Measurements from ENCODE around the gene TMEM127.
A peak's percentile ranks its signal among the peaks of the same experiment; 100 is the strongest.
"Not testable (repeated sequence)": the region's sequence is repeated elsewhere in the genome, so short reads cannot be mapped to it uniquely, and the experiment has no call there.

The TMEM127 gene

DNA sequence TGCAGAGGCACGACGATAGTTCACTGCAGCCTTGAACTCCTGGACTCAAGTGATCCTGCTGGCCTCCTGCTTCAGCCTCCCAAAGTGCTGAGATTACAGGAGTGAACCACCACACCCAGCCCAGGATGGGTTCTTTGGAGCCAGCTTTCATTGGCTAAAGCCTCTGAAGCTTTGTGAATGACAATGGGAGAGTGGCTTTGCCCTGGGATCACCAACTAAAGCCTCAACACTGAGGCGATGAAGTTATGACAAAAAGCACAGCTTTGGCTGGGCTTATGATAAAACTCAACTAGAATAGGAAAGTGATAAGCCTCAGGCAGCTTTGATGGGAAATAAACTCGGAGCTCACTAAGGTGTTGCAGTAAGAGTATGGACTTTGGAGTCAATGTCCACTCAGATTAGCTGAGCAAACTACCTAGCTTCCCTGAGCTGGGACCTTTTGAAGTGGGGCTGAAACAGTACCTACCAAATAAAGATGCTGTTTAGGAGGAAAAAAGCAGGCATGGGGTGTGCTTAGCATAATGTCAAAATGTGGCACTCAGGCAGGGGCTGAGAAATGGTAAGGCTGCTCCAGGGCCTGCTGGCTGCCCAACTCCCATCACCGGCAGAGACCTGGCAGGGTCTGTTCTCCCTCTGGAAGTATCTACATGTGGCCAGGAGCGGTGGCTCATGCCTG is 4.3 kb downstream of the TMEM127 start:
- H3K4me1 ChIP-seq: peaks cover 6% of the 10 kb centered on the region; the same call in 1 of the 2 replicates
- no peaks in the 10 kb centered on the region for H3K9me3 ChIP-seq
- TF ChIP-seq, protein P1, sequence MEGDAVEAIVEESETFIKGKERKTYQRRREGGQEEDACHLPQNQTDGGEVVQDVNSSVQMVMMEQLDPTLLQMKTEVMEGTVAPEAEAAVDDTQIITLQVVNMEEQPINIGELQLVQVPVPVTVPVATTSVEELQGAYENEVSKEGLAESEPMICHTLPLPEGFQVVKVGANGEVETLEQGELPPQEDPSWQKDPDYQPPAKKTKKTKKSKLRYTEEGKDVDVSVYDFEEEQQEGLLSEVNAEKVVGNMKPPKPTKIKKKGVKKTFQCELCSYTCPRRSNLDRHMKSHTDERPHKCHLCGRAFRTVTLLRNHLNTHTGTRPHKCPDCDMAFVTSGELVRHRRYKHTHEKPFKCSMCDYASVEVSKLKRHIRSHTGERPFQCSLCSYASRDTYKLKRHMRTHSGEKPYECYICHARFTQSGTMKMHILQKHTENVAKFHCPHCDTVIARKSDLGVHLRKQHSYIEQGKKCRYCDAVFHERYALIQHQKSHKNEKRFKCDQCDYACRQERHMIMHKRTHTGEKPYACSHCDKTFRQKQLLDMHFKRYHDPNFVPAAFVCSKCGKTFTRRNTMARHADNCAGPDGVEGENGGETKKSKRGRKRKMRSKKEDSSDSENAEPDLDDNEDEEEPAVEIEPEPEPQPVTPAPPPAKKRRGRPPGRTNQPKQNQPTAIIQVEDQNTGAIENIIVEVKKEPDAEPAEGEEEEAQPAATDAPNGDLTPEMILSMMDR (IDR thresholded peaks at IDR 0.05; ENCODE audit: low read depth, low read length): no peak
- DNase-seq: no peak
- H3K36me3 ChIP-seq: no peaks in the 10 kb centered on the region; the same call in 1 of the 2 replicates
- no peak overlapping the region for H3K4me3 ChIP-seq (ENCODE audit: low read depth, low read length)
- H3K27me3 ChIP-seq: no peaks in the 10 kb centered on the region

DNA sequence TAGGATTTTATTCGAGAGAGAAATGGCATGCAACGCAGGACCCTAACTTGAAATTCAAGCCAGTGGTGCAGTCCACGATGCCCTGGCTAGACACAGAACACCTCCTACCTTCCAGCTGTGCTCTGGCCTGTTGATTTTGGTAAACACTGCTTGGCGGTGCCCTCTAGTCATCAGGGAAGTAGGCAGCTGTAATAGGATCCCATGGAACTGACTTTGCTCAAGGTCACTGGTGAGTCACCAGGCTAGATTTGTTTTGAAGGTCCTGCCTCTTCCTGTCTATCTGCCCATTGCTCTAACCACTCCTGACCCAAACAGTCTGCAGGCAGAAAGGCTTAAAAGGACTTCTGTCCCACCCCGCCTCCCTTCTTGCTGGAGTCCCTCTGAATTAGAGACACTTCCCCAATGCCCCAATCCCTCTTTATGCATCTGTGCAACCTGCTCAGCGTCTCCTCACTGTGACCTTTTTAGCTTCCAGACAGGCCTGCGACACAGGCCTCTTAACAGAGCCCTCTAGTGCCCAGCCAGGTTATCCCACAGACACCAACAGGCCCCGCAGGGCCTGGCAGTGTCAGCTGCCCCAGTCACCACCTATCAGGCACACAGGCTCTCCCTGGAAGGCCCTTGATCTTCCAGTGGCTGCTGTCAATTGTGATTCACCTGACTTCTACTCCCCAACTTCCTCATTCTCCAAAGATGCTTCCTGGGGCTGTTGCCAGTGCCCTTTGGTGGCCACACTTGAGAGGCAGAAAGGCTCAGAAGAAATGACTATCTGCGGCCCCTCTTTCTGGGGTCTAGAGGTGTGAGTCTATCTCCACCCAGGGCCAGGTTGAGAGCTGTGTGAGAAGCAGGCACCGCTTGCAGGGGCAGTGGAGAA is 5.2 kb downstream of the TMEM127 start:
- Histone ChIP-seq H3K4me3 (ENCODE audit: low read depth, low read length) (no peak overlapping the region), H3K36me3 (no peaks in the 10 kb centered on the region), H3K4me1 (peaks cover 6% of the 10 kb centered on the region; the same call in 1 of the 2 replicates), H3K9me3 (no peaks in the 10 kb centered on the region), H3K27me3 (no peaks in the 10 kb centered on the region)
- TF ChIP-seq, protein P1 (IDR thresholded peaks at IDR 0.05; ENCODE audit: low read depth, low read length): peak; percentile 58
- peak; percentile 67 for DNase-seq

DNA sequence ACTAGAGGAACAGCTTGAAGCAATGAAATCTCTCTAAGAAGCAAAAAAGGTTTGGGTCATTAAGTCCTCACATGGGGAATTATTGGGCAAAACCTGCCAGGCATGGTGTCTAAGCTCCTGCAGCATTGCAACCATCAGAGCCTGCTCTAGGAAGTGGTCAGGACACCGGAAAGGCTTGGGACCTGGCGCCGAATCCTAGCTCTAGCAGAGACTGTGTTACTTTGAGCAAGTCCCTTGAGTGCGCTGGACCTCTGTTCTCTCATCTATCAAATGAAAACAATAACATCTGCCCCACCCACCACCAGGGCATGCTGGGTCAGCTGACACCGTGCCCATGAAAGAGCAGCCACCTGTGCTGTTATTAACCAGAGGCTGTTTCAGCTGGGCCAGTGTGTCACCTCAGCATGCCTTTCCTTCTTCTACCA is 6.3 kb downstream of the TMEM127 start:
- no peak overlapping the region for H3K4me3 ChIP-seq (ENCODE audit: low read depth, low read length)
- no peaks in the 10 kb centered on the region for H3K27me3 ChIP-seq
- TF ChIP-seq, protein P1 (IDR thresholded peaks at IDR 0.05; ENCODE audit: low read depth, low read length): no peak
- no peaks in the 10 kb centered on the region; the same call in 1 of the 2 replicates for H3K36me3 ChIP-seq
- H3K9me3 ChIP-seq: no peaks in the 10 kb centered on the region
- DNase-seq: no peak
- H3K4me1 ChIP-seq: peaks cover 6% of the 10 kb centered on the region; the same call in 1 of the 2 replicates

- Histone ChIP-seq H3K4me1 (peaks cover 6% of the 10 kb centered on the region; the same call in 1 of the 2 replicates), H3K27me3 (no peaks in the 10 kb centered on the region), H3K9me3 (no peaks in the 10 kb centered on the region), H3K4me3 (ENCODE audit: low read depth, low read length) (no peak overlapping the region), H3K36me3 (no peaks in the 10 kb centered on the region; the same call in 1 of the 2 replicates)
- DNase-seq: no peak
- TF ChIP-seq, protein P1 (IDR thresholded peaks at IDR 0.05; ENCODE audit: low read depth, low read length): no peak
These were observed 7.4 kb downstream of the TMEM127 start for GRCh38 chr2:96258166-96259022.

GRCh38 chr2:96257744-96258143 is 8.1 kb downstream of the TMEM127 start:
- not testable (repeated sequence) for H3K4me1 ChIP-seq; H3K4me3 ChIP-seq (ENCODE audit: low read depth, low read length); H3K36me3 ChIP-seq; H3K9me3 ChIP-seq; DNase-seq; H3K27me3 ChIP-seq

DNA sequence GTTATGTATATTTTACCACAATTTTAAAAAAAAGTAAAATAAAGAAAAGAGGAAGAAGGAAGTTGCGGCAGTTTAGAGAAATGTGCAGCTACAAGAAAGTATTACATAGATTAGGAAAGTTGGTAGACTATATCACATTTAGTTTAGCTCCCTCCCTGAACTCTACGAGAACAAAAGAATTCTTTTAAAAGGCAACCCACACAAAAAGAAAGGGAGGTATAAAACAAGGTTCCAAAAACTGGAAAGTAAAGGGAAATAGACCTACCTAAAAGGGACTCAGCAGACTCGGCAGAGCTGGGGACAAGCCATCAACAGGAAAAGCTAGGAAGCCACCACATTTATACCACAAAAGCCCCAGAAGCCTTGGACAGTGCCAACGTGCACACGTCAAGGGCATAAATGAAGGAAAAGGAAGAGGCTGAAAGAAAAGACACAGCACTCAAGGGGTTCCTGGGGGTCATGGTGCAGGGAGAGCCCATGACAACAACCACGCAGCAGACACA is 9.1 kb downstream of the TMEM127 start:
- Histone ChIP-seq H3K9me3 (no peaks in the 10 kb centered on the region), H3K4me1 (peaks cover 6% of the 10 kb centered on the region; the same call in 1 of the 2 replicates), H3K36me3 (no peaks in the 10 kb centered on the region; the same call in 1 of the 2 replicates), H3K4me3 (ENCODE audit: low read depth, low read length) (no peak overlapping the region), H3K27me3 (no peaks in the 10 kb centered on the region)
- no peak for DNase-seq
- TF ChIP-seq, protein P1 (IDR thresholded peaks at IDR 0.05; ENCODE audit: low read depth, low read length): no peak
